GM11168 (cell line): Measurements from ENCODE around the gene SLC12A8.

Experiments used
- in situ Hi-C: fragments of 300-500 bp; cut with MboI; formaldehyde crosslinking; loops from one replicate; pipeline ENCODE4 v1.12.0; 2022; ENCODE audit warnings: low sequenced_read_pairs; ENCODE audit not compliant: unreplicated experiment

SLC12A8 gene

DNA sequence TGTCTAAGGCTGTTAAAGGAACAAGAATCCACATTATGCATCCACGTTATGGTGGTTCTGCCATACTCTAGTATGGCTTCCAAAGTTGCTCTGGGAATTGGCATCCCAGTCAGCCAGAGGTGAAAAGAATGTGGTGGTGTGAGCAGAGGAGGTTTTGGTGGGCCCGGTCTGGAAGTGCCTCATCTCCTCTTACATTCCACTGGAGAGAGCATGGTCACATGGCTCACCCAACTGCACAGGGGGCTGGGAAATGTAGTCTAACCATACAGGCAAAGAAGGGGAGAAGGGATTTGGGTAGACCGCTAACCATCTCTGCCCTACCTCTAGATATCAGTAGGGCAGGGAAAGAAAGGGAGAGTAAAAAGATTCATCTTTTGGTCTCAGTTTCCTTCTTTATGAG, 153.6 kb downstream of the SLC12A8 start:
- in situ Hi-C loops, result no loop called here

GRCh38 chr3:125058529-125058928, 154.0 kb downstream of the SLC12A8 start:
- in situ Hi-C loops, result no loop called here

DNA sequence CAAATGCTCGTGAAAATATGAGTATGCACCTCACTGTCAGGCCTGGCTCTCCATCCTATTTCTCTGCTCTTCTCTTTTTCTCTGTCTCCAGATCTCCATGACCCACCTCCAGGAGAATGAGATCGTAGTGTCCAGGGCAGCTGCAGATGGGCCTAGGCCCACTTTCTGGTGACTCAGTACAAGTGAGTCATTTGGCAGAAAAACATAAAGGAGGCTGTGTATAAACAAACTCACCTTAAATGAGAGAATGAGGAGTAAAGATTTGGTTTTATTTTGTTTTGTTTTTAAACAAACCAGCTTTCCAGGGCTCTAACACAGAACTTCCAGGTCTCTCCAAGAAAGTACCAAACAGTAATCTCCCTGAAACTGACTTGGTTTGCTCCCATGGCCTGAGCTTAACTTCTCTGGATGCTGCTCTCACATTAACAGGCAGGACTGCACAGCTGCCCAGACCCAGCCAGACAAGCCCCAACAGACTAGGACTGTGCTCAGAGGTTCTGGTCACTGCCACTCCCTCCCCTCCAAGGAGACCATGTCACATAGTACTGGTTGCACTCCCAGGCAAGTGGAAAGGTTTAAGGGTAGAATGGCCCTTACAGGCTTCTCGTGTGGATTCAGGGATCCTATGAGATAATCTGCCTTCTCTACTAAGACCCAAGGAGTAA, 155.2 kb downstream of the SLC12A8 start:
- in situ Hi-C loops, result no loop called here

DNA sequence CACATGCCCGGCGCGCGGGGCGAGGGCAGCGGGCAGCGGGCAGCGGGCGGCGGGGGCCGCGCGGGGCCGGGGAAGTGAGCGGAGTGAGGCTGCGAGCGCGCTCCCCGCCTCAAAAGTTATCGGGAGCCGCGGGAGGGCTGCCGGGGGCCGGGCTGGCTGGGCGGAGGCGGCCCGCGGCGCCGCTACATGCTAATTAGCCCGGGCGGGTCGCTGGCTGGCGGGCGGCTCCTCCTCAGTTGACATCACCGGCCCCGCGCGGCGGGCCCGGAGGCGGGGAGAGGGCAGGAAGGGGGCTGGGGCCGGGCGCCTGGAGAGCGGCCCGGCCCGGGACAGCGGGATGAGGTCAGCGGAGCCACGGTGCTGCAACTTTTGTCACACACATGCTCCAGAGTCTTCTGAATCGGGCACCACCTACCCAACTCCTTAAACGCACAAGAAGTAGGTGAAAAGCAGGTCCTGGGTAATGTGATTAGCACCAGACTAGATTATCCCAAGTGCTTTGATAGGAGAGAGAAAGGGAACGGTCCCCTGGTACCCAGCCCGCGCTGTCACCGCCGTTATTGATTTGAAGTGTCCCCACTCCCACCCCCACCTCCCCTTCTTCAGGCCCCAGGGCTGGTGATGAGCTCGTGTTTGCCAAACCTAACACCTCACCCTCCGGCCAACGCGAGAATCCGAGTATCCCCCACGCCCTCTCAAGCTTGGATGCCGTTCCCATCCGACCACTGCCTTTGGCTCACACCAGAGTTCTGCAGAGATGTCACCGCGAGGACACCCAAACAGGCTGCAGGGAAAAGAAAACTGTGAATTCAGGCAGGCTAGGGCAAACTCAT, 156.4 kb downstream of the SLC12A8 start, which contains the start of gene HEG1:
TSS of gene HEG1 (minus strand) at position 85 of the 833 bp plus-strand sequence. CDS start 107 bp downstream, outside the sequence.
- in situ Hi-C loops, result no loop called here

GRCh38 chr3:125055331-125055912, 157.1 kb downstream of the SLC12A8 start:
- in situ Hi-C loops, result no loop called here

DNA sequence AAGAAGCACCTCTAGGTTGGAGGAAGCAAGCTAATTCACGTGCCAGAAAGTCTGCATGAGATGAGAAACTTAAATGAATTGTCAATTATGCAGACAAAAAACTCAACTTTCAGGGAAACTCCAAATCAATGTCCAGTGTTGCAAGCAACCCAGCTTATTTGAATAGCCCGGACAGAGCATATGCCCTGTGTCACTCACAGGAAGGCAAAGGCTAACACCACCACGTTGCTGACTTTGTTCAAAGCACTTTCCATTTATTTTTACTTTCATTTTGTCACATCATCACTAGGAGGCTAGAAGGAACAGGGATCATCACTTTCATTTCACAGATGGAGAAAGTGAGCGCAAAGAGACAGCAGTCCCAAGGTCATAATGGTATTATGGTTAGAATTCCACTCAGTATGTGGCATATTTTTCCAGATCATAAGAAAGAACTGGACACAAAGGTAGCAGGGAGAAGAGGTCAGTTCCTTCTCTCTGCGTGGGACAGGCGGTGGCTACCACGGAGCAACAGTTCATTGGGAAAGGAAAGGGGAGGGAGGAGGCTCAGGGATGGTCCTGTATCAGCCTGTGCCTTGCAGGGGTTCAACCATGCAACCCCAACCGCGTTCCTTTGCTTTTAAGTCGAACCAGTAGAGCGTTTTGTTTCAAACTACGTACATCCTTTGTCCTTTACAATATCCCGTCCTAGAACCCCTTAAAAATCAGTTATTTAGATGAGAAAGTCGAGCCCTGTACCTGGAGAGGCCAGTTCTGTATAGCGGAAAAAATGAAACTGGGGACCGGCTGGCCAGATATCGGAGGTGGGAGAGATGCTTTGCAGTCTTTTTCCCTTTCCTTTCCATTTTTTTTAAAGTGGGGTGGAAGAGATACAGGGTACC, 157.9 kb downstream of the SLC12A8 start:
- in situ Hi-C loops, result no loop called here

DNA sequence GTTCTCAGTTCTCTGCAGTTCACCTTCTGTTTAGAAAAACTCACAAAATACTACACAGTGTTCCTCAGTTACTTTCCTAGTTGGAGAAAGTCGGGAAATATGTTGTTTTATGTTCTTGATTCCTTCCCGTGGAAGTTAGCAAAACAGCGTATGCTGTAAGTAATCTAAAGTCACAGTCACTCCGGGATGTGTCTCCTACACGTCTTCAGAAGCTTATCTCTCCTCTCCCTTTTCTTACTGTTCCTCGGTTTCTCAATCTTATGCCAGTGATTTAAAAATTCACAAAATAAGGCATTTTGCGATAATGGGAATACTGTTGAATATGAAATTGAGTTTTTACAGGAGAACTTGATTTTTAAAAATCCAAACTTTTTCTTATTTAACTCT, 158.5 kb downstream of the SLC12A8 start:
- in situ Hi-C loops, result no loop called here

- in situ Hi-C loops, result no loop called here
Measured at GRCh38 chr3:125053304-125053699, 159.2 kb downstream of the SLC12A8 start.

GRCh38 chr3:125052624-125053303, 159.8 kb downstream of the SLC12A8 start:
- in situ Hi-C loops, result no loop called here

DNA sequence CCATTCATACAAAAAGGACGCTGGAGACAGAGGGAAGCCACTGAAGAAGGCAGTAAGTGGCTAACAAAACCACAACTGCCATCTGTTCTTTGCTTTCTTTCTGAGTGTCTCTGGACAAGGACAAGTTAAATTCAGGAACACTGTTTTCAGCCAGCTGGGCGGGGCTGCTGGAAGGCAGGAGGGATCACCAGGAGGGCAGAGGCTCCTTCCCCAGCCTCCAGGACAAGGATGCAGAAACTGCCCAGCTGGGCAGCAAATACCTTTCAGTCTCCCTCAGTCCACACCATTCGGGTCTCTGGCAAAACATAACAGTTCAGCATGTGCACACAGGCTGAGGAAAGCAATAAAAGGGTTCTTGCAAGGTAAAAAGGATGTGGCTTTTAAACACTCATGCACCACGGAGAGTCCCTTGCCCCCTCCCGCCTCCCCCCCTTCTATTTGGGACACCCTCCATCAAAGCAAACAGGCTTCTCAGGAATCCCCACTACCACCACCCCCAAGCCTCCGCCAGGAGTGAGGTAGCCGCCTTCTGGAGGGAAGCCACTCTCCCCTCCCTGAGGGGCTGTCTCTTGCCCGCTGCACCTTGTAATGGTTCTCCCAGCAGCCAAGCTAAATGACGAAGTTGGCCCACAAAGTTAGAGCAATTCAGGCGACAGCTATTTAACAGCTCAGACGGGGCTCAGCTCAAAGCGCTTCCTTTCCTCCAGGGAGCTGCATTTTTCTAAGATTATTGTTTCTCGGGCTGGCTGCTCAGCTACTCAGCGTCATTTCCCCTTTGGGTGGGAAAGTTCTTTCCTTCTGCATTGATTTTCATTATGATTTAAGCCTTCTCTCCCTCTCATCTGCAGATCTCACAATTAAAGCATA, 160.6 kb downstream of the SLC12A8 start:
- in situ Hi-C loops, result no loop called here

DNA sequence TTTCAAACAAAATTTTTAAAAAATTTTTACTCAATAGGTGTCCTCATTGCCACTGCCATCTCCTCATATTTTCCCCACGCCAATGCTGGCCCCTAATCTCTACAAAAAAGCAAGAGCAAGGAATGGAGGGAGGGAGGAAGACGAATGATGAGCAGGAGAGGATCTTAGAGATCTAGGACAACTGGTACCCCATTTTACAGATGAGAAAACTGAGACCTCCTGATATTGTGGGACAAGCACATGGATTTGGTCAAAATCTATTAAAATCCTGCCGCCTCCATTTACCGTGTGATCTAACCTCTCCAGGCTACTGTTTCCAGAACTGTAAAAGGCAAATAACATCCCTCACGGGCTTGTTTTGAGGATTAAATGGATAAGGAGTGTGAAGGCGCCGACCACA, 161.3 kb downstream of the SLC12A8 start:
- in situ Hi-C loops, result no loop called here

GRCh38 chr3:125050488-125051090, 162.0 kb downstream of the SLC12A8 start:
- in situ Hi-C loops, result no loop called here

GRCh38 chr3:125048282-125048681, 164.3 kb downstream of the SLC12A8 start:
- in situ Hi-C loops, result no loop called here

DNA sequence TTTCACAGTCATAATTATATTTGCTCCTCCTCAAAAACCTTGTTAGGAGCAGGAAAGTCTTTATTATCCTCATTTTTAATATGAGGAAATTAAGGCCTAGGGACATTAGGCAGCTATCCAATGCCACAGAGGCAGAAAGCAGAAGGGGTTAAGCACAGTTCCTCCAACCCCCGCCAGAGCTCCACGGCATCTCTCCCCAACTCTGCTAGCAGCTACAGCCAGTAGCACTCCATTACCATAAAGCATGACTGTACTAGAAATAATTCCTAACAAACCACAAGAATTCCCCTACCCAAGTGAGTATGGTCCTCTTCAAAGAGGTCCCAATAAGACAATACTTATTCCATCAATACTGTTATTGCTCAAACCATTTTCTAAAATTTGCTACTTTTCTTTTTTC, 166.6 kb downstream of the SLC12A8 start:
- in situ Hi-C loops, result no loop called here

GRCh38 chr3:125045194-125045593, 167.4 kb downstream of the SLC12A8 start:
- in situ Hi-C loops, result no loop called here

GRCh38 chr3:125043599-125044151, 168.9 kb downstream of the SLC12A8 start:
- in situ Hi-C loops, result no loop called here

DNA sequence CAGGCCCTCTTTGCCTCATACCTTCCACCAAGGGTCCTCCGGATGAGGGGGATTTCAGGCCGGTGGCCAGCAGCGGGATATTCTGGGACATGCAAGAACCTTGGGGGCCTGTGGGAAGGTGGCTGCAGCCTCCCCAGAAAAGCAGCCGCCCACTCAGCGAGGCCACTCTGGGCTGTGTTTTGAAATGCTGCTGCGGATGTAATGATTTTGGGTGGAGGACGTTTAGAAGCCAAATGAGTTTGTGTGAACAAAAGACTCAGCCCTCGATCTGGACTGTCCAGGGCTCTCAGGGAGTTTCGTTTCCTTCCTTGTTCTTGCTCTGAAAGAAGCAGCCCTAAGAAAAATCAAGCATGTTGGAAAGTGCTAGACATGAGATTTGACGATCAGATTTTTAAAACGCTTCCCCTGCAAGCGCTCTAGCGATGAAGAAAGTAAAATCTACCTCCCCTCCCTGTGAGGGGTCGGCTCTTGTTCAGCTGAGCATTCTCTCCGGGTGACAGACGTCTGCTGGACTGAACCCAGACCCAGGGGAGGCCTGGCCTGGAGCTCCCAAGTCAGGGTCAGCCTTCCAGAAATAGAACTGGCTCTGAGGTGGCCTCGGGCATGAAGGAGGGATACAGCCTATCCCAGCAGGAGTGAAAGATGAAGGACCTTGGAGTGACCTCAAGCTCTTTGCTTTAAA, 169.7 kb downstream of the SLC12A8 start:
- in situ Hi-C loops, result no loop called here
